GM23338 (cell line): ENCODE measurements around the gene MPL. TPM values are rescaled to one million over a fixed set of nuclear protein-coding genes. Genes with fewer than 3 reads are reported as not detected.

Source experiments
- ATAC-seq: fragments of 200-7000 bp; cut with Tn5 transposase; 3 replicates; pipeline ENCODE4 v1.9.1; 2020
- DNase-seq: peaks from one replicate; pipeline ENCODE4 v3.0.0-alpha.2; 2015; ENCODE audit warnings: low spot score
- H2AFZ ChIP-seq: fragments of 200-600 bp; sonication (generic); 2 replicates; pipeline ENCODE4 v1.8.0; 2016; ENCODE audit warnings: antibody characterized with exemption, mild to moderate bottlenecking, moderate library complexity
- H3F3A ChIP-seq: fragments of 200-600 bp; sonication (generic); replicated peaks from 2 replicates; pipeline ENCODE4 v1.8.0; 2017; ENCODE audit warnings: antibody characterized with exemption, mixed run types, low read depth
- H3K27ac ChIP-seq: fragments of 200-600 bp; sonication (generic); 2 replicates; pipeline ENCODE4 v1.6.1; 2016; ENCODE audit warnings: low read depth
- H3K27me3 ChIP-seq: fragments of 200-600 bp; sonication (generic); 2 replicates; pipeline ENCODE4 v1.8.0; 2016; ENCODE audit warnings: mild to moderate bottlenecking, mixed run types, moderate library complexity; ENCODE audit not compliant: insufficient read depth
- H3K36me3 ChIP-seq: fragments of 200-600 bp; sonication (generic); 2 replicates; pipeline ENCODE4 v1.8.0; 2016; ENCODE audit warnings: mild to moderate bottlenecking; ENCODE audit not compliant: insufficient read depth
- H3K4me1 ChIP-seq: fragments of 200-600 bp; sonication (generic); 2 replicates; pipeline ENCODE4 v1.8.0; 2016; ENCODE audit warnings: mild to moderate bottlenecking, moderate library complexity; ENCODE audit not compliant: insufficient read depth
- H3K4me2 ChIP-seq: fragments of 200-600 bp; sonication (generic); 2 replicates; pipeline ENCODE4 v1.7.1; 2017; ENCODE audit warnings: mixed run types
- H3K4me3 ChIP-seq: fragments of 200-600 bp; sonication (generic); 2 replicates; pipeline ENCODE4 v1.6.1; 2016; ENCODE audit warnings: mixed run types
- H3K79me2 ChIP-seq: fragments of 200-600 bp; sonication (generic); replicated peaks from 2 replicates; pipeline ENCODE4 v1.8.0; 2017; ENCODE audit warnings: mild to moderate bottlenecking; ENCODE audit not compliant: insufficient read depth
- H3K9me2 ChIP-seq: fragments of 200-600 bp; sonication (generic); 2 replicates; pipeline ENCODE4 v1.8.0; 2017; ENCODE audit not compliant: insufficient read depth
- H4K20me1 ChIP-seq: fragments of 200-600 bp; sonication (generic); replicated peaks from 2 replicates; pipeline ENCODE4 v1.8.0; 2017; ENCODE audit warnings: mild to moderate bottlenecking; ENCODE audit not compliant: insufficient read depth
- H3K27ac Mint-ChIP-seq: 2 replicates; pipeline ENCODE4 v1.8.0; 2020; ENCODE audit warnings: inconsistent platforms, mild to moderate bottlenecking, moderate library complexity, mixed read lengths
- H3K27me3 Mint-ChIP-seq: 3 replicates; pipeline ENCODE4 v1.8.0; 2022; ENCODE audit warnings: low read depth, mild to moderate bottlenecking, moderate library complexity, mixed read lengths, inconsistent platforms; ENCODE audit not compliant: insufficient read depth, poor library complexity
- H3K36me3 Mint-ChIP-seq: 3 replicates; pipeline ENCODE4 v1.8.0; 2021; ENCODE audit warnings: low read depth, mild to moderate bottlenecking, inconsistent platforms, moderate library complexity, mixed read lengths
- H3K4me1 Mint-ChIP-seq: 3 replicates; pipeline ENCODE4 v1.8.0; 2020; ENCODE audit warnings: mild to moderate bottlenecking, inconsistent platforms, mixed read lengths
- H3K4me3 Mint-ChIP-seq: 3 replicates; pipeline ENCODE4 v1.8.0; 2021; ENCODE audit warnings: moderate library complexity, mild to moderate bottlenecking, inconsistent platforms, mixed read lengths
- H3K9me3 Mint-ChIP-seq: 3 replicates; pipeline ENCODE4 v1.8.0; 2020; ENCODE audit warnings: moderate library complexity, mild to moderate bottlenecking, inconsistent platforms, mixed read lengths
- CREB1 ChIP-seq: fragments of 250-450 bp; sonication (Bioruptor Pico); IDR thresholded peaks from 2 replicates; pipeline ENCODE4 v1.5.0; 2020; ENCODE audit warnings: low read depth, mild to moderate bottlenecking, moderate library complexity
- CTCF ChIP-seq, 2 experiments: fragments of 200-600 bp in 1 of 2; sonication (generic) in 1 of 2; conservative IDR thresholded peaks; 2 replicates each; pipeline versions ENCODE4 v1.5.1 to v1.6.1; 2016 to 2017; ENCODE audit warnings: antibody characterized with exemption in 2 of 2, low read depth in 2 of 2, mild to moderate bottlenecking in 2 of 2, moderate library complexity in 1 of 2
- ETS1 ChIP-seq: IDR thresholded peaks from 2 replicates; pipeline ENCODE4 v1.6.1; 2016; ENCODE audit warnings: antibody characterized with exemption
- EZH2 ChIP-seq: fragments of 200-600 bp; sonication (generic); IDR thresholded peaks from one replicate; pipeline ENCODE4 v1.8.0; 2017; ENCODE audit warnings: antibody characterized with exemption, mild to moderate bottlenecking, low read depth; ENCODE audit not compliant: unreplicated experiment
- EZH2phosphoT487 ChIP-seq: fragments of 200-600 bp; sonication (generic); IDR thresholded peaks from one replicate; pipeline ENCODE4 v1.8.1; 2018; ENCODE audit warnings: antibody characterized with exemption; ENCODE audit not compliant: unreplicated experiment
- JUNB ChIP-seq: IDR thresholded peaks from one replicate; pipeline ENCODE4 v1.6.1; 2016; ENCODE audit warnings: antibody characterized with exemption; ENCODE audit not compliant: unreplicated experiment
- NANOG ChIP-seq: IDR thresholded peaks from 2 replicates; pipeline ENCODE4 v1.6.1; 2016; ENCODE audit warnings: antibody characterized with exemption, borderline replicate concordance
- POLR2AphosphoS5 ChIP-seq: IDR thresholded peaks from 2 replicates; pipeline ENCODE4 v1.6.1; 2016; ENCODE audit warnings: antibody characterized with exemption, low read depth
- REST ChIP-seq: IDR thresholded peaks from one replicate; pipeline ENCODE4 v1.6.1; 2018; ENCODE audit warnings: antibody characterized with exemption; ENCODE audit not compliant: unreplicated experiment
- STAT1 ChIP-seq: IDR thresholded peaks from one replicate; pipeline ENCODE4 v1.6.1; 2016; ENCODE audit warnings: antibody characterized with exemption; ENCODE audit not compliant: unreplicated experiment
- ZNF114 ChIP-seq: fragments of 250-450 bp; sonication (Bioruptor Pico); IDR thresholded peaks from 2 replicates; pipeline ENCODE4 v1.5.0; 2020; ENCODE audit warnings: mild to moderate bottlenecking, moderate library complexity
- ZNF331 ChIP-seq: fragments of 250-450 bp; sonication (Bioruptor Pico); IDR thresholded peaks from 2 replicates; pipeline ENCODE4 v1.5.0; 2020; ENCODE audit warnings: low read depth, mild to moderate bottlenecking, moderate library complexity
- ZNF462 ChIP-seq: fragments of 250-450 bp; sonication (Bioruptor Pico); IDR thresholded peaks from 2 replicates; pipeline ENCODE4 v1.5.0; 2020; ENCODE audit warnings: mild to moderate bottlenecking, moderate library complexity
- polyA plus RNA-seq: library from polyadenylated mRNA; unstranded; fragments of >200 nt; fragmentation: Nextera tagmentation; extraction: Ambion mirVana; gene quantifications from 2 replicates; pipeline ENCODE4 v1.2.1, GENCODE V29; 2016
- total RNA-seq: library from RNA; depleted of rRNA; stranded (reverse); fragments of >200 nt; shearing (Covaris generic); gene quantifications from 2 replicates; pipeline ENCODE4 v1.2.3, GENCODE V29; 2014

Gene MPL
- total and polyA plus RNA-seq, 2 experiments from 2014 or later = not detected

- H3K27me3 ChIP-seq = no peaks in the 10 kb centered on the region
- Mint-ChIP-seq H3K36me3 (no peaks in the 10 kb centered on the region; the same call in 2 of the 3 replicates), H3K27me3 (peaks cover 15% of the 10 kb centered on the region), H3K4me1 (peaks cover 21% of the 10 kb centered on the region), H3K4me3 (no peak overlapping the region), H3K9me3 (no peaks in the 10 kb centered on the region), H3K27ac (no peak overlapping the region)
- TF ChIP-seq CREB1 (no peak), ZNF331 (no peak), ZNF462 (CRISPR knock-in tag) (no peak), ZNF114 (CRISPR knock-in tag) (no peak), ETS1 (no peak), CTCF (conservative IDR thresholded peaks at IDR 0.05; ENCODE audit: low read depth in 2 of 2) (no peak), EZH2 (no peak), REST (no peak), EZH2phosphoT487 (no peak), STAT1 (no peak), NANOG (no peak), JUNB (no peak), POLR2AphosphoS5 (no peak)
- H3K27ac ChIP-seq = no peak overlapping the region
- no peaks in the 10 kb centered on the region for H4K20me1 ChIP-seq
- no peak overlapping the region for H3K4me2 ChIP-seq
- peaks cover 6% of the 10 kb centered on the region for H3K4me1 ChIP-seq
- no peak overlapping the region for H3K4me3 ChIP-seq
- no peaks in the 10 kb centered on the region for H3K79me2 ChIP-seq
- DNase-seq (no peak), ATAC-seq (no peak)
- H3F3A ChIP-seq = no peaks in the 10 kb centered on the region
- no peaks in the 10 kb centered on the region for H3K9me2 ChIP-seq
- peak overlapping the region; percentile 85; the same call in 1 of the 2 replicates for H2AFZ ChIP-seq
- H3K36me3 ChIP-seq = no peaks in the 10 kb centered on the region
These were observed 33.9 kb upstream of the MPL start for GRCh38 chr1:43303471-43304313.
